ENCODE measurements around the gene SAG. TPM values are rescaled to one million over a fixed set of nuclear protein-coding genes. Genes with fewer than 3 reads are reported as not detected.

SAG gene
- total RNA-seq, 2 experiments from 2014 or later, result not detected

GRCh38 chr2:233379441-233379840 is 71.8 kb downstream of the SAG start:
- POLR2A ChIA-PET, result interaction anchor here (0.6 to 1.2 kb wide), 2 partner anchors 14 to 40 kb away, joined by 4 read pairs; no protein-coding TSS in a partner anchor
- no peaks in the 10 kb centered on the region for H3K27me3 Mint-ChIP-seq
- H3K4me1 Mint-ChIP-seq (ENCODE audit: low read depth), result peaks cover 65% of the 10 kb centered on the region
- H3K27ac Mint-ChIP-seq, result peak overlapping the region; percentile 11
- ATAC-seq, result no peak
- DNase-seq, result no peak
- TF ChIP-seq CTCF (IDR thresholded peaks at IDR 0.05), result no peak
- CTCF ChIA-PET, result no interaction called here
- H3K9me3 Mint-ChIP-seq, result no peaks in the 10 kb centered on the region
- intact Hi-C loops (cut with micrococcal nuclease), result no loop called here
- peaks cover 28% of the 10 kb centered on the region for H3K36me3 Mint-ChIP-seq (ENCODE audit: low read depth)
- no peak overlapping the region for H3K4me3 Mint-ChIP-seq

GRCh38 chr2:233380132-233380895 is 72.7 kb downstream of the SAG start:
- Mint-ChIP-seq H3K27ac (peak overlapping the region; percentile 7), H3K4me1 (ENCODE audit: low read depth) (peaks cover 72% of the 10 kb centered on the region), H3K27me3 (no peaks in the 10 kb centered on the region), H3K4me3 (no peak overlapping the region), H3K9me3 (no peaks in the 10 kb centered on the region), H3K36me3 (ENCODE audit: low read depth) (peaks cover 32% of the 10 kb centered on the region)
- intact Hi-C loops (cut with micrococcal nuclease), result loop anchor here (10.0 kb wide), 1 partner anchor 64 kb away; no protein-coding TSS in a partner anchor
- DNase-seq (peak; percentile 27), ATAC-seq (peak; percentile 7)
- POLR2A ChIA-PET, result interaction anchor here (0.6 to 2.0 kb wide), 5 partner anchors 8 to 26 kb away, joined by 3 to 7 read pairs (median 4); partner anchors contain the start of gene DGKD
- no peak for TF ChIP-seq CTCF (IDR thresholded peaks at IDR 0.05)
- CTCF ChIA-PET, result no interaction called here

- ChIA-PET POLR2A (interaction anchor here (0.5 to 2.0 kb wide), 6 partner anchors 8 to 31 kb away, joined by 3 to 7 read pairs (median 4); partner anchors contain the start of gene DGKD), CTCF (interaction anchor here (1.9 kb wide), 1 partner anchor 38 kb away, joined by 4 read pairs; no protein-coding TSS in a partner anchor)
- no peak overlapping the region for H3K4me3 Mint-ChIP-seq
- peak overlapping the region; percentile 40 for H3K27ac Mint-ChIP-seq
- peaks cover 73% of the 10 kb centered on the region for H3K4me1 Mint-ChIP-seq (ENCODE audit: low read depth)
- peaks cover 36% of the 10 kb centered on the region for H3K36me3 Mint-ChIP-seq (ENCODE audit: low read depth)
- no peak for ATAC-seq
- no peaks in the 10 kb centered on the region for H3K27me3 Mint-ChIP-seq
- no peaks in the 10 kb centered on the region for H3K9me3 Mint-ChIP-seq
- intact Hi-C loops (cut with micrococcal nuclease), result loop anchor here (10.0 kb wide), 1 partner anchor 64 kb away; no protein-coding TSS in a partner anchor
- TF ChIP-seq CTCF (IDR thresholded peaks at IDR 0.05), result no peak
- no peak for DNase-seq
These were observed 73.5 kb downstream of the SAG start for GRCh38 chr2:233380995-233381637.

GRCh38 chr2:233381638-233381995 is 74.0 kb downstream of the SAG start:
- no peak for DNase-seq
- no peak for ATAC-seq
- Mint-ChIP-seq H3K4me1 (ENCODE audit: low read depth) (peaks cover 77% of the 10 kb centered on the region), H3K27me3 (no peaks in the 10 kb centered on the region), H3K4me3 (no peak overlapping the region), H3K36me3 (ENCODE audit: low read depth) (peaks cover 38% of the 10 kb centered on the region), H3K27ac (peak overlapping the region; percentile 40), H3K9me3 (no peaks in the 10 kb centered on the region)
- POLR2A ChIA-PET, result interaction anchor here (1.6 to 2.0 kb wide), 2 partner anchors 9 to 16 kb away, joined by 5 to 7 read pairs; no protein-coding TSS in a partner anchor
- CTCF ChIA-PET, result interaction anchor here (1.9 kb wide), 1 partner anchor 37 kb away, joined by 4 read pairs; no protein-coding TSS in a partner anchor
- intact Hi-C loops (cut with micrococcal nuclease), result loop anchor here (10.0 kb wide), 1 partner anchor 63 kb away; no protein-coding TSS in a partner anchor
- TF ChIP-seq CTCF (IDR thresholded peaks at IDR 0.05), result no peak
